Chondrocyte (in vitro differentiated cells): ENCODE data around the gene TBCEL. TPM values are rescaled to one million over a fixed set of nuclear protein-coding genes. Genes with fewer than 3 reads are reported as not detected.

Source experiments
- DNase-seq: peaks from one replicate; pipeline ENCODE4 v3.0.0; 2021; ENCODE audit warnings: mixed read lengths, low spot score
- H3K27ac Mint-ChIP-seq: one replicate; pipeline ENCODE4 v1.8.0; 2021; ENCODE audit warnings: mild to moderate bottlenecking, moderate library complexity, mixed read lengths; ENCODE audit not compliant: unreplicated experiment
- H3K27me3 Mint-ChIP-seq: 2 replicates; pipeline ENCODE4 v1.8.0; 2021; ENCODE audit warnings: low read depth, mixed read lengths
- H3K36me3 Mint-ChIP-seq: 2 replicates; pipeline ENCODE4 v1.8.0; 2021; ENCODE audit warnings: low read depth, mixed read lengths
- H3K4me1 Mint-ChIP-seq: 2 replicates; pipeline ENCODE4 v1.8.0; 2021; ENCODE audit warnings: low read depth, mild to moderate bottlenecking, mixed read lengths
- H3K4me3 Mint-ChIP-seq: one replicate; pipeline ENCODE4 v1.8.0; 2021; ENCODE audit warnings: mild to moderate bottlenecking, moderate library complexity, mixed read lengths; ENCODE audit not compliant: unreplicated experiment
- H3K9me3 Mint-ChIP-seq: 2 replicates; pipeline ENCODE4 v1.8.0; 2021; ENCODE audit warnings: low read depth, mixed read lengths
- CTCF ChIP-seq: fragments of 200-600 bp; sonication (generic); IDR thresholded peaks from 2 replicates; pipeline ENCODE4 v1.5.0; 2021; ENCODE audit warnings: antibody characterized with exemption, mild to moderate bottlenecking, moderate library complexity
- total RNA-seq: library from RNA; stranded (reverse); gene quantifications from 3 replicates; pipeline ENCODE4 v1.2.1, GENCODE V29; 2021

TBCEL gene
- total RNA-seq, 1 donor from 2014 or later, result 29.6 TPM

DNA sequence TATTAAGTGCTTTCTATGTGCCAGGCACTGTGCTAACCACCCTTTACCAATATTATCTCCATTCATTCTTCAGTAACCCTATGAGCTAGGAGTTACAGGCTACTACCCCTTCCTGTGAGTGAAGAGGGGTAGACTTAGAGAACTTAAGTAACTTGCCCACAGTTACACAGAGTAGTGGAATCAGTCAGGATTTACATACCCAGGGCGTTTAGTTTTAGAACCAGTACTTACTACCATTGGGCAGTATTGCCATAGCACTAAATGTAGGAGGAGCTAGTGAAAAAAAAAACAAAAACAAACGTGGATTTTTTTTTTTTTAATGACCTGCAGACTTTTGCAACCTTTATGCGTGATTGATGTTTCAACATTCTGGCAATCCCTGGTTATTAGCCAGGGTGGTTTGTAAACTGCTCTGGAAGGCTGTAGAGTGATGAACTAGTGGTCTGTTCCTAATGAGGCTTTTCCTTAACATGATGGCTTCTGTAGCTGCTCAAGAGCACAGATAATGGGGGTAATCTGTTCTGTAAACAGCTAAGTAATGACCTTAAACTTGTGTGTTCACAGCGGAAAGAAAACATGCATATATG lies 11.4 kb downstream of the TBCEL start:
- H3K27ac Mint-ChIP-seq, result no peak overlapping the region
- no peak for DNase-seq

DNA sequence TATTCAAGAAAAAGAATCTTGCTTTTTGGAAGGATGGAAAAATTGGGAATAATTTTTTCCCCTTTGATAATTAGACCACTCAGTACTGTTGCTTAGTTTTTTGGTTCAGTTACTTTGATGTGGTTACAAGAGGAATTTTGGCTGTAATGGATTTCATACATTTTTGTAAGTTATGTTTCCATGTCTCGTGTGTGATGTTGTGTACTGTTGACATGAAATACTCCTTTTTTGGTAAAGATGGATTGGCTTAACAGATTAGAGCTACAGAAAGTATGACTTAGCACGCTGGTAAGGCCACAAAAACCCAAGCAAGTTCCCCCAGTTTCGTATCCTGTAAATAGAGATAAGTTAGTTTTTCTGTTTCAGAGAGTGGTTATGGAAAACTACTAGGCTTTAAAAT lies 11.9 kb downstream of the TBCEL start:
- no peaks in the 10 kb centered on the region for H3K36me3 Mint-ChIP-seq
- no peak for TF ChIP-seq CTCF
- H3K27ac Mint-ChIP-seq, result no peak overlapping the region
- H3K4me3 Mint-ChIP-seq, result no peak overlapping the region
- no peak for DNase-seq
- H3K4me1 Mint-ChIP-seq, result peaks cover 9% of the 10 kb centered on the region
- no peaks in the 10 kb centered on the region for H3K27me3 Mint-ChIP-seq
- no peaks in the 10 kb centered on the region for H3K9me3 Mint-ChIP-seq

More for the DNA sequence above, 11.4 kb downstream of the TBCEL start:
- Mint-ChIP-seq H3K9me3 (no peaks in the 10 kb centered on the region), H3K4me3 (no peak overlapping the region), H3K4me1 (peaks cover 9% of the 10 kb centered on the region), H3K36me3 (no peaks in the 10 kb centered on the region), H3K27me3 (no peaks in the 10 kb centered on the region)
- TF ChIP-seq CTCF, result no peak

- TF ChIP-seq CTCF, result no peak
- Mint-ChIP-seq H3K36me3 (no peaks in the 10 kb centered on the region), H3K27ac (no peak overlapping the region), H3K9me3 (no peaks in the 10 kb centered on the region), H3K4me1 (peaks cover 9% of the 10 kb centered on the region), H3K27me3 (no peaks in the 10 kb centered on the region), H3K4me3 (no peak overlapping the region)
- DNase-seq, result no peak
Observed at GRCh38 chr11:121037016-121037415, 13.1 kb downstream of the TBCEL start.

DNA sequence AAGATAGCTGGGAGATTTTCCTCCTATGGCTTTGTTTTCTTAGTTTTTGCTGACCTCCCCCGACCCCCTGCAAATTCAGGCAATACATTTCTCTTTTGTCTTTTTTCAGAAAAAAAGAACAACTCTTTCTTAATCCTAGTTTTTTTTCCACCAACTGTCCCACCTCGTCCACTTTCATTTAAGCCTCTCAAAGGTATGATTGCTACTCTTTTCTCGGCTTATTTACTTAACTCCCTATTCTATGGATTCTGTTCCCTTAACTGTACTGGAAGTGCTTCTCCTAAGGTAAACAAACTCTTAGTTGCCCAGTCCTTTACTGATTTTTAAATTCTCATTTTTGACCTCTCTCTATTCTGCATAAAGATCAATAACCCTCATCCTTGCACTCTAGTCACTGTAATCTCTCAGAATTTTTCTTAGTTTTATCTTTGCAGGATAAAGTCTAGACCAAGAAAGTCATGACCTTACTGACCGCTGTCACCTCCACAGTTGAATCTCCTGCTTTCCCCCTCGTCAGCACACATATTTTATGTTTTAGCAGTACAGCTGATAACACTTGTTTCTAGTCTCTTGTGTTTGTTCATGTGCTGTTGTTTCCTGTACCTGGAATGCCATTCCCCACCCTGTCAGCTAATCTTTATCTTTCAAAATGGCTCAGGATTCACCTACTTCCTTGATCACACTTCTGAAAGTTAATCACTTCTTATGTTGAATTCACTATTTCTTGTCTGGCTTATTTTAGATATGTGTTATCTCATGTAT lies 14.9 kb downstream of the TBCEL start:
- H3K9me3 Mint-ChIP-seq, result no peaks in the 10 kb centered on the region
- DNase-seq, result no peak
- H3K4me1 Mint-ChIP-seq, result peaks cover 9% of the 10 kb centered on the region
- no peaks in the 10 kb centered on the region for H3K27me3 Mint-ChIP-seq
- no peak overlapping the region for H3K27ac Mint-ChIP-seq
- H3K36me3 Mint-ChIP-seq, result no peaks in the 10 kb centered on the region
- no peak overlapping the region for H3K4me3 Mint-ChIP-seq
- TF ChIP-seq CTCF, result no peak

- no peak for DNase-seq
- H3K4me1 Mint-ChIP-seq, result peaks cover 9% of the 10 kb centered on the region
- TF ChIP-seq CTCF, result no peak
- no peaks in the 10 kb centered on the region for H3K9me3 Mint-ChIP-seq
- no peak overlapping the region for H3K27ac Mint-ChIP-seq
- H3K36me3 Mint-ChIP-seq, result no peaks in the 10 kb centered on the region
- H3K4me3 Mint-ChIP-seq, result no peak overlapping the region
- H3K27me3 Mint-ChIP-seq, result no peaks in the 10 kb centered on the region
Observed at GRCh38 chr11:121039971-121040613, 16.2 kb downstream of the TBCEL start.
